HG03196 (cell line): ENCODE measurements around the gene SGPL1.

ENCODE experiments used
- ATAC-seq: cut with Tn5 transposase; IDR thresholded peaks from one replicate; pipeline ENCODE4 v1.9.1; 2021; ENCODE audit not compliant: unreplicated experiment

SGPL1 gene

GRCh38 chr10:70902661-70903261, 87.0 kb downstream of the SGPL1 start:
- no peak for ATAC-seq

- ATAC-seq: no peak
These were observed 87.6 kb downstream of the SGPL1 start for GRCh38 chr10:70903262-70903921.

- no peak for ATAC-seq
These were observed 89.6 kb downstream of the SGPL1 start for GRCh38 chr10:70905071-70906021.

- no peak for ATAC-seq
These were observed 90.5 kb downstream of the SGPL1 start for GRCh38 chr10:70906031-70906783.

GRCh38 chr10:70906953-70907636, 91.3 kb downstream of the SGPL1 start:
- no peak for ATAC-seq

- no peak for ATAC-seq
These were observed 92.1 kb downstream of the SGPL1 start for GRCh38 chr10:70907637-70908405.

DNA sequence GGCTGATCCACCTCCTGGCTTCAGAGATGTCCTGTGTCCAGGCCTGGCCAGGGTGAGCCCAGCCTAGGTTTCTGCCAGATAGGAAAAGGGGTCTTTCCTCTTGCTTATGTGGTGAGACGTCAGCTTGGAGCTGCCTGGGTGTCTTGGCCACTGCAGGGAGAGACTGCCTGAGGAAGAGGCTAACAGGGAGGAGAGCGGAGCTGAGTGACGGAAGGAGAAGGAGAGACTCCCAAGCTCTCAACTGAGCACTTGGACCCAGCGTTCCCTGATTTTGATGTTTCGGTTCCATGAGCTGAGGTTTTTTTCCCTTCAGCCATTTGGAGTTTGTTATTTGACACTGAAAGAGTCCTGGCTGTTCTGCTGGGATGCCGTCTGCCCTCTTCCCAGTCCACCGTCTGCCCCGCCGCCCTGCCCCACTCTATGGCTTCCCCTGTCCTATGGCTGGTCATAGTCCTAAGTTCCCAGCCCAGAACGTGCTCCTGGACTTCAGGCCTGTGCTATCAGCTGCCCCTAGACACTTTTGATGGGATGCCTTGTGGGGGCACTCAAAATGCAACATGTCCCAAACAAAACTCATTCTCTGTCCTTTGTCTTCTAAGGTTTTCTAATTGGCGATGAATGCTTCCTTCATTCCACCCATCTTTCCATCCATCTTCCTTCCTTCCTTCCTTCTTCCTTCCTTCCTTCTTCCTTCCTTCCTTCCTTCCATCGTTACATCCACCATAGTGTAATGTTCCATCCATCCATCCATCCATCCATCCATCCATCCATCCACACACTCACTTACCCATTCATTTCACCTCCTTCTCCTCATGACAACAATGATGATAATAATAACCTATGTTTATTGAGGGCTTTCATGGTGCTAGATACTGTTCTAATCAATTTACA, 92.9 kb downstream of the SGPL1 start:
- no peak for ATAC-seq

GRCh38 chr10:70909326-70909935, 93.7 kb downstream of the SGPL1 start:
- ATAC-seq: no peak

GRCh38 chr10:70910486-70911341, 95.0 kb downstream of the SGPL1 start:
- no peak for ATAC-seq

- no peak for ATAC-seq
These were observed 95.6 kb downstream of the SGPL1 start for GRCh38 chr10:70911386-70911785.

DNA sequence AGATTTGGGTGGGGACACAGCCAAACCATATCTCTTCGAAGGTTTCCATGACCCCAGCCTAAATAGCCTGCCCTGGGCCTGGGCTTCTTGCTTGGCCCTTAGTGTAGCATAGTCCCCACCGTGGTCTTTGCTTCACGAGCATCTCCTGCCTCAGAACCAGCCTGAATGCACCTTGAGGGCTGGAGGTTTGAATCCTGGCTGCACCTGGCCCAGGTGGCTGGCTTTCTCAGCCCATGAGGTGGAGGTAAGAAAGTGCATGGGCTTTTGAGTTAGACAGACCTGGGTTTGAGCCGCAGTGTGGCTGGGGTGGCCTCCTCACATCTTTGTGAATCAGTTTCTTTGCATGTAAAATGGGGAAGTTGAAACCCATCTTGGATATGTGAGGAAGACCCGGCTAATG, 96.8 kb downstream of the SGPL1 start:
- no peak for ATAC-seq

- no peak for ATAC-seq
These were observed 97.6 kb downstream of the SGPL1 start for GRCh38 chr10:70913191-70913892.

DNA sequence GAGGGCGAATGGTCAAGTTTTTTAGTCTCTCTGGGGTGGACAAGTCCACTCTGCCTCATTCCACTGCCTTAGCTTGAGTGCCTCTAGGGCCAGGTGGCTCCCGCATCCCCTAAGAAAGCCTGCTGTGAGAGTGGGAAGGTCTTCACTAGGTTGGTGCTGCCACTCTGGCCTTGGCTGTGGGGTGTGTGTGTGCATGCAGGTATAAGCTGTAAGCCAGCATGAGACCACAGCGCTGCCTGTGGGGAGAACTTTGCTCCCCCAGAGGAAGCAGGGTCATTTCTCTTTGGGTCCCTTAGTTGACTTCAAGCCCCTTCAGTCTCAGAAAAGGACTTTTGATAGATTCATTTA, 98.1 kb downstream of the SGPL1 start:
- ATAC-seq: no peak

DNA sequence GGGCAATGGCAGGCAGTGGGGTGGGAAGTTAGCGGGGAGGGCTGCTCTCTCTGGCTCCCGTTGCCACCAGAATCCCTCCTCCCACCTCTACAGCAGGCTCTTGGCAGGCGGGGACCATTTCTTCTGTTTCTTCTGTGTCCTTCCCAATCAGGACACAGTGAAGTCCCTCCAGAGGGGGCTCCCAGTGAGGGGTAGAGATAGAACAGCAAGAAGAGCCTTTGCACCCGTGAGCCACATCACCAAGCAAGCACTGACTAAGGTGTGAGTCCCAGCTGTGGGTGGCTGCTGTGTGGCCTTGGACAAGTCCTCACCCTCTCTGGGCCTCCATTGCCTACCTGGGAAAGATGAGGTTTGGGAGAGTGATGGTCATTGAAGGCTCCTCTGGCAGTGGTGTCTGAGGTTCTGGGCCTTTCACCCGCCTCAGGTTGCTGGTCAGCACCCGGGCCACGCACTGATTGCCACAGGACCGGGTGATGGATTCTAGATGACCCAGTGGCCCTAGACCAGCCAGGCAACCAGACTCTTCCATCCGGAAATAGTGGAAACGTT, 98.6 kb downstream of the SGPL1 start:
- no peak for ATAC-seq

DNA sequence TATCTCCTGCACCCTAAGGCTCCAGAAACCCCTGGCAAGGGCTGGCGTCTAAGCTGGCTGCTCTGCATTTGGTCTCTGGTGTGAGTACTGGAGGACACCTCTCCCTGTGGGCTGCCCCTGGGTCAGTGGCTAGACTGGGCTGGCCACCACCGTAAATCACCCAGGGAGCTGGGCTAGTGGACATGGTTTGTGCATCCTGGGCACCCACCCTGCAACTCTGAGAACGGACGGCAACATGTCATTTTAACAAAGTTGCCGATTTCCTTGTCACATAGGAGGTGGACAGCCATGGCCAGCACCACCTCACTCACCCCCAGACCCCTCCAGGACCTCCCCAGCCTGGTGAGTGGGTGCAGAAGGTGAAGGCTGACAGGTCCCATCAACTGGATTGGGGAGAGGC, 99.5 kb downstream of the SGPL1 start:
- ATAC-seq: no peak

GRCh38 chr10:70915806-70916205, 100.1 kb downstream of the SGPL1 start:
- no peak for ATAC-seq

- no peak for ATAC-seq
These were observed 100.5 kb downstream of the SGPL1 start for GRCh38 chr10:70916241-70916640.
